MM.1S (cell line): ENCODE data around the gene GJA10.

Source experiments
- DNase-seq: peaks from one replicate; pipeline ENCODE4 v3.0.0-alpha.2; 2015
- H2AFZ ChIP-seq: fragments of 300-600 bp; sonication (generic); 2 replicates; pipeline ENCODE4 v1.6.0; 2016; ENCODE audit warnings: antibody characterized with exemption, low read length
- H3F3A ChIP-seq: fragments of 300-600 bp; sonication (generic); 2 replicates; pipeline ENCODE4 v1.6.1; 2016; ENCODE audit warnings: mild to moderate bottlenecking, antibody characterized with exemption, low read length, moderate library complexity, mixed read lengths; ENCODE audit not compliant: insufficient read depth
- H3K27ac ChIP-seq: fragments of 300-600 bp; sonication (generic); 2 replicates; pipeline ENCODE4 v1.5.1; 2016; ENCODE audit warnings: mild to moderate bottlenecking, low read length
- H3K27me3 ChIP-seq: fragments of 300-600 bp; sonication (generic); replicated peaks from 2 replicates; pipeline ENCODE4 v1.6.0; 2016; ENCODE audit warnings: low read length; ENCODE audit not compliant: insufficient read depth
- H3K36me3 ChIP-seq: fragments of 300-600 bp; sonication (generic); replicated peaks from 2 replicates; pipeline ENCODE4 v1.6.1; 2016; ENCODE audit warnings: mild to moderate bottlenecking, low read length, mixed read lengths; ENCODE audit not compliant: insufficient read depth
- H3K4me1 ChIP-seq: fragments of 300-600 bp; sonication (generic); 2 replicates; pipeline ENCODE4 v1.6.1; 2016; ENCODE audit warnings: low read length, mixed read lengths
- H3K4me2 ChIP-seq: fragments of 300-600 bp; sonication (generic); 2 replicates; pipeline ENCODE4 v1.6.0; 2016; ENCODE audit warnings: low read depth, low read length
- H3K4me3 ChIP-seq: fragments of 300-600 bp; sonication (generic); 2 replicates; pipeline ENCODE4 v1.5.1; 2016; ENCODE audit warnings: low read length, mixed read lengths
- H3K79me2 ChIP-seq: fragments of 300-600 bp; sonication (generic); 2 replicates; pipeline ENCODE4 v1.6.1; 2016; ENCODE audit warnings: mixed run types, low read length, mixed read lengths
- H3K9ac ChIP-seq: fragments of 300-600 bp; sonication (generic); 2 replicates; pipeline ENCODE4 v1.6.1; 2016; ENCODE audit warnings: low read length, mixed read lengths
- H3K9me2 ChIP-seq: fragments of 300-600 bp; sonication (generic); replicated peaks from 2 replicates; pipeline ENCODE4 v1.6.1; 2016; ENCODE audit warnings: mild to moderate bottlenecking, low read length, mixed read lengths; ENCODE audit not compliant: insufficient read depth
- H3K9me3 ChIP-seq: fragments of 300-600 bp; sonication (generic); replicated peaks from 2 replicates; pipeline ENCODE4 v1.6.1; 2016; ENCODE audit warnings: mild to moderate bottlenecking, low read length, mixed read lengths; ENCODE audit not compliant: insufficient read depth
- H4K20me1 ChIP-seq: fragments of 300-600 bp; sonication (generic); 2 replicates; pipeline ENCODE4 v1.6.1; 2016; ENCODE audit warnings: mild to moderate bottlenecking, low read length, moderate library complexity, mixed read lengths; ENCODE audit not compliant: insufficient read depth
- CTCF ChIP-seq: fragments of 300-600 bp; sonication (generic); IDR thresholded peaks from 2 replicates; pipeline ENCODE4 v1.5.1; 2016; ENCODE audit warnings: antibody characterized with exemption, low read length, mixed read lengths
- EZH2 ChIP-seq: fragments of 300-600 bp; sonication (generic); optimal IDR thresholded peaks from 2 replicates; pipeline ENCODE3; 2017; ENCODE audit warnings: low read depth, mild to moderate bottlenecking, antibody characterized with exemption, low read length, mixed read lengths
- EZH2phosphoT487 ChIP-seq: fragments of 300-600 bp; sonication (generic); IDR thresholded peaks from 2 replicates; pipeline ENCODE4 v1.6.1; 2018; ENCODE audit warnings: antibody characterized with exemption, low read length

GJA10 gene

GRCh38 chr6:89925826-89926225 is 31.6 kb downstream of the GJA10 start:
- Histone ChIP-seq H3K9me2 (no peaks in the 10 kb centered on the region), H3K36me3 (no peaks in the 10 kb centered on the region), H3K79me2 (no peaks in the 10 kb centered on the region), H3F3A (no peaks in the 10 kb centered on the region), H3K4me2 (no peak overlapping the region), H3K4me1 (no peaks in the 10 kb centered on the region), H3K9ac (no peak overlapping the region), H3K27me3 (no peaks in the 10 kb centered on the region), H4K20me1 (no peaks in the 10 kb centered on the region), H3K27ac (no peak overlapping the region), H3K9me3 (no peaks in the 10 kb centered on the region), H2AFZ (no peak overlapping the region), H3K4me3 (no peak overlapping the region)
- no peak for TF ChIP-seq CTCF
- TF ChIP-seq EZH2: no peak
- TF ChIP-seq EZH2phosphoT487: no peak
- DNase-seq: no peak

- H3K4me2 ChIP-seq: no peak overlapping the region
- H3K9me2 ChIP-seq: no peaks in the 10 kb centered on the region
Measured at GRCh38 chr6:89927264-89927663, 33.0 kb downstream of the GJA10 start.

GRCh38 chr6:89927791-89928550 is 33.7 kb downstream of the GJA10 start:
- Histone ChIP-seq H3F3A (no peaks in the 10 kb centered on the region), H2AFZ (no peak overlapping the region), H3K27ac (no peak overlapping the region), H3K36me3 (no peaks in the 10 kb centered on the region), H3K9ac (no peak overlapping the region), H3K9me3 (no peaks in the 10 kb centered on the region), H3K27me3 (no peaks in the 10 kb centered on the region), H3K4me3 (no peak overlapping the region), H4K20me1 (no peaks in the 10 kb centered on the region), H3K4me1 (no peaks in the 10 kb centered on the region), H3K79me2 (no peaks in the 10 kb centered on the region), H3K4me2 (no peak overlapping the region), H3K9me2 (no peaks in the 10 kb centered on the region)
- DNase-seq: no peak
- no peak for TF ChIP-seq EZH2phosphoT487
- no peak for TF ChIP-seq CTCF
- no peak for TF ChIP-seq EZH2

More at GRCh38 chr6:89927264-89927663, 33.0 kb downstream of the GJA10 start:
- Histone ChIP-seq H2AFZ (no peak overlapping the region), H3K4me1 (no peaks in the 10 kb centered on the region), H3K9ac (no peak overlapping the region), H4K20me1 (no peaks in the 10 kb centered on the region), H3K36me3 (no peaks in the 10 kb centered on the region), H3K4me3 (no peak overlapping the region), H3F3A (no peaks in the 10 kb centered on the region), H3K79me2 (no peaks in the 10 kb centered on the region), H3K9me3 (no peaks in the 10 kb centered on the region), H3K27me3 (no peaks in the 10 kb centered on the region), H3K27ac (no peak overlapping the region)
- no peak for DNase-seq
- TF ChIP-seq EZH2 (no peak), EZH2phosphoT487 (no peak), CTCF (no peak)
